ENCODE results near the gene C19orf67.
A peak's percentile ranks its signal among the peaks of the same experiment; 100 is the strongest.

C19orf67 gene

GRCh38 chr19:14107581-14108461 is 22.2 kb upstream of the C19orf67 start:
- DNase-seq, result no peak

DNA sequence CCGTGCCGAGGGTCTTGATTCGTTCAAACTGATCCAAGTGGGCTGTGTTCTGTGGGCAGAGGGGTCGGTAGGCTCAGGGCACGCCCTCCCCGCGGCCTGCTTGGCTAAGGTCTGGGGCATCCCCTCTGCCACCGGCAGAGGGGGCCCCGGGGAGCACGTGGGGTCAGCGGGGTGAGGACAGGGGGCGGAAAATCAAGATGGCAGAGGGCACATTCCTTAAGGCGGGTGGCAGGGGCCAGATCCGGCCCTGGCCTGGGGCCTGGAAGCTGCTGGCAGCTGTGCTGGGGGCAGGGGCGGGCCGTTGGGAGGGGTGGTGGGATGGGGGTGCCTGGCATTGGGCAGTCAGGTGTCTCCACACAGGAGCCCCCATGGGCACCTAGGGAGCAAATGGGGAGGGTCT is 21.3 kb upstream of the C19orf67 start:
- no peak for DNase-seq

DNA sequence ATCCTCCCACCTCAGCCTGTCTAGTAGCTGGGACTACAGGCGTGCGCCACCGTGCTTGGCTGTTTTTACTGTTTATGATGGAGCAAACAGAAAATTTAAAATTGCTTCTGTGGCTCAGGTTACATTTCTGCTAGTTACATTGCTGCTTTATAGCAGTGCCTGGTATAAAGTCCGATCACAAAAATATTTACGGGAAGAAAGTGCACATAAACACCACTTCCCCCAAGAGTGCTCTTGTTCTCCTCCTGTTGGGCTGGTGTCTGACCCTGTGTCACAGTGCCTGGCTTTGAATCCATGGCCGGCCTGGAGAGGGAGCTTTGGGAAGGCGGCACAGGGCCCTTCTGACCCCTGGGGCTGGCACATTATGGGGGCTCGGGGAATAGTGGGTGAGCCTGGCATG is 20.1 kb upstream of the C19orf67 start:
- no peak for DNase-seq

GRCh38 chr19:14103310-14103709 is 17.7 kb upstream of the C19orf67 start:
- no peak for DNase-seq

- no peak for DNase-seq
Observed at GRCh38 chr19:14102756-14103155, 17.2 kb upstream of the C19orf67 start.

DNA sequence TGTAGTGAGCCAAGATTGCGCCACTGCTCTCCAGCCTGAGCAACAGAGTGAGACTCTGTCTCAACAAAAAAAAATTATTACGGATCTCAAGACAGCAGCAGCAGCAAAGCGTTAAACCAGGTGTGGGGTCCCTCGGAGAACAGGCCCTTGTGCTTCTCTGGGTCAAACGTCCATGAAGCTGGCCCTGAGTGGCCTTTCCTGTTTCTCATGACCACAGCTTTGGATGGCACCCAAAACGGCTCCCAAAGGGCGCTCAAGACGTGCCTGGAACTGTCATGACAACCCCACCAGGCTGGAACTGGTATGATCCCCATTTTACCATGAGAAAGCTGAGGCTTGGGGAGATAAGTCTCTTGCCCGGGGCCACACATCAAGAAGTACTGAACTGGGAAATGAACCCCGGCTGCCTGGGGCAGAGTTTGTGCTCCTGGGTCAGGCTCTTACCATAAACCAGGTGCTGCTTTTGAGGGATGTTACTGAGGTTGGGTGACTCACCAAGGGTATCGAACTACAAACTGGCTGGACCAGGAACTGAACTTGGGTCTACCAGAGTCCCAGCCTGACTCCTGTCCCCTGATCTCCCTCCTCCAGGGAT is 16.6 kb upstream of the C19orf67 start:
- DNase-seq, result no peak

GRCh38 chr19:14101003-14101545 is 15.5 kb upstream of the C19orf67 start:
- DNase-seq, result no peak

- no peak for DNase-seq
Observed at GRCh38 chr19:14097532-14098151, 12.1 kb upstream of the C19orf67 start.

- DNase-seq, result no peak
Observed at GRCh38 chr19:14096272-14096992, 10.8 kb upstream of the C19orf67 start.

DNA sequence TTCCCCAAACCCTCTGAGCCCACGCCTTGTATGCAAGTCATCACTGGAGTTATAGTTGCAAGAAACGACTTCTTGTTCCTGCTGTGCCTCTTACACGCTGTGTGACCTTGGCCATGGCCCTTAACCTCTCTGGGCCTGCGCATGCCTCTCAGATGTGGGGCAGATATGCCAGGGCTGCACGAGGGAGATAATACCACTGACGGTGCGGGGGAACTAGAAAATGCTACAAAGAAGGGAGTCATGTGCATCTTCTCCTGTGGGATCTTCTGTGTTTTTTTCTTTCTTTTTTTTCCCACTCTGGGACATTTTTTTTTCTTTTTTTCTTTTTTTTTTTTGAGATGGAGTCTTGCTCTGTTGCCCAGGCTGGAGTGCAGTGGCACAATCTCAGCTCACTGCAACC is 9.3 kb upstream of the C19orf67 start:
- no peak for DNase-seq

- DNase-seq, result no peak
Observed at GRCh38 chr19:14093117-14093823, 7.7 kb upstream of the C19orf67 start.

DNA sequence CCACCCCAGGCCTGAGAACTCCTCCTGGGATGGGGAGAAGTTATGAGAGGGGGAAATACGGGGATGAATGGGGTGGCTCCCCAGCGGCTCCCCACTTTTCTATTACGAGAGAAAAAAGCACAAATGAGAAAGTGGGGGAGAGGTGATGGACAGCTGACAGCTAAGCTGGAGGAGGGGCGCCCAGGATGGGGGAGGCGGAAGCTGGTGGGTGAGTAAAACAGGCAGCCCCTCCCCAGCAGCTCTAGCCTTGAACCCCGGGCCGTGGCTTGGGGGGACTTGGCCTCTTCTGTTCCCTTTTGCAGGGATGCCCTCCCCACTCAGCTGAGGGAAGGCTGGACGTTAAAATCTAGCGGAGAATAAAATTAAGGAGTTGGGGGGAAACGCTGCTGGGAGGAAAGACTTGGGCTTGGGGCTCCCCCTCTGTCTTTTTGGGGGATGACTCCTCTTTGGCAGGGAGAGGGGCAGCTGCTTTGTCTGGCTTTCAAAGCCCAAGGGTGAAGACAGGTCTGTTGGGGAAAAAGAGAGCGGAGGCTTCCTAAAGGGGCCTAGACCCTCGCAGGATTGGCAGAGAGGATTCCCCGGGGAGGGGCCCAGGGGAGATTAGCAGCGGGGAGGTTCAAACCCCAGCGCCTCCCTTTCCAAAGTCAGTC is 6.4 kb upstream of the C19orf67 start:
- peak in 2 of 6 experiments; percentile 34 to 59 for DNase-seq

DNA sequence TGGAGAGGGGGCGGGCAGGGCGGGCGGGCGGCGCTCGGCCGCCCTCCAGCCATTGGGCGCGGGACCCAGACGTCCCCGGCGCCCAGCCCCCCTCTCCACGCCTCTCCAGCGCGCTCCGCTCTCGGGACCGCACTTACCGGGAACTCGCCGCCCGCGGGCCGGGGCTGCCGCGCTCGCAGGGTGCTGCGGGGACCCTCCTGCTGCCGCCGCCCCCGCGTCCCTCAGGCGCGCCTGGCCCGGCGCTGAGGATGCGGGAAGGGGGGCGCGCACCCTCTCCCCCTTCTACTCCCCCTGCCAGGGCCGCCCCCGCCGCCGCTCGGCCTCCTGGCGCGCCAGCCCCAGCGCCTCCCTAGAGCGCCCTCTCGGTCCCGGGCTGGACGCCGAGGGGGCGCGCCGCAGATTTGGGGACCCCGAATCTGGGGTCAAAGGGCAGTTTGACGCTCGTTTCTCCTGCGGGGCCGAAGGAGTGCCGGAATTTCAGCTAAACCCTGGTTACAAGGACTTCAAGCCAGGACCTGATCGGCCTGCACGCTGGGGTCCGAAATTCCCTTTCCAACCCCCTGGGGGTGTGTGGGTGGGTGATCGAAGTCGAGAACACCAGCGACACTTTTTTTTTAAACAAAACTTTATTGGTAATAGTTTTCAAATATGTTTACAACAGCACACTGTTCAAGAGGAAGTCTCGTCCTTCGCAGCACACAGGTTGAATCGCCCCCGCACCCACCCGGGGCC is 5.7 kb upstream of the C19orf67 start:
- DNase-seq, result peak; percentile 51 to 91 (median 78)

- peak; percentile 77 to 91 (median 85) for DNase-seq
Observed at GRCh38 chr19:14090509-14091080, 5.0 kb upstream of the C19orf67 start, which contains the start of gene SAMD1. TSS of gene SAMD1 (minus strand) at chr19:14090751.

GRCh38 chr19:14089662-14090508 is 4.3 kb upstream of the C19orf67 start:
- DNase-seq, result peak in 5 of 6 experiments; percentile 33 to 70 (median 55)

DNA sequence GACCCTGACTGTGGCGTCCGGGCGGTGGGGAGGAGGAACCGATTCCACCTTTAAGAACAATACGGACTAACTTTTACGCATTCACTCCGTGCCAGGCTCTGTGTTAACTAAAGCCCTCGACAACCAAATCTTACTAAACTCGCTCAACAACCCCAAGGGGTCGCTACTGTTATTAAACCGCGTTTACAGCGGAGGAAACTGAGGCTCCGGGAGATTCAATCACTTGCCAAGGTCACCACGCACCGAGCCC is 3.8 kb upstream of the C19orf67 start:
- peak in 2 of 6 experiments; percentile 35 to 42 for DNase-seq

DNA sequence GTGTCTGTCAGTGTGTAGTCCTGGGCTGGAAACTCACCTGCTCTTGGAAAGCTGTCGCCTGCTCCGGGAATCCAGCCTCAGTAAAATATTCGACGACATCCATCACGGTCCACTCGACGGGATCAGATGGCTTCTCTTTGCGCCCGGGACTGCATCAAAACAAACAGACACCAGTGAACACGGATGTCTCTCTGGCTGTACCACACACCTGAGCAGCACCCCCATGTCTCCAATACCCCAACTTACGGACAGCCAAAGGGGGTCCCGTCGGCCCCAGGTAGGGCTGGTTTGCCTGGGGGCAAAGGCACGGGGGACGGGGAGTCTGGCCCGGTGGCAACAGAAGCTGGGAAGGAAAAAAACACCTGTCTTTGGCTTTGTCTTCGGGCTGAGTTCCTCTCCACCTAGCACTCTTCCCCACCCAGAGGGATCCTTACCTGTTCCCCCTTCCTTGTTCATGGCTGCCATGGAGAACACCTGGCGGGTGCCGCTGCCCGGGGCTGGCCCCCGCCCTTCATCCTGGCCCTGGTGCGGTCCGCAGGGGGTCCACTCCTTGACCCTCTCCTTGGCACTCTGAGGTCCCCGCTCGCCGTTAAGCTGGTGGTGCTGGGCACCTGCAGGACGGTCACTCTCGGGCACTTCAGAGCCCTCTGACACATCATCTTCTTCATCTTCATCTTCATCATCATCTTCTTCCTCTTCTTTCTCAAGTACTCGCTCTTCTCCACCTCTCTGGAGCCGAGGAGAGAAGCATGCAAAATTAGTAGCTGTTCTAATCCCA is 3.2 kb upstream of the C19orf67 start:
- no peak for DNase-seq

DNA sequence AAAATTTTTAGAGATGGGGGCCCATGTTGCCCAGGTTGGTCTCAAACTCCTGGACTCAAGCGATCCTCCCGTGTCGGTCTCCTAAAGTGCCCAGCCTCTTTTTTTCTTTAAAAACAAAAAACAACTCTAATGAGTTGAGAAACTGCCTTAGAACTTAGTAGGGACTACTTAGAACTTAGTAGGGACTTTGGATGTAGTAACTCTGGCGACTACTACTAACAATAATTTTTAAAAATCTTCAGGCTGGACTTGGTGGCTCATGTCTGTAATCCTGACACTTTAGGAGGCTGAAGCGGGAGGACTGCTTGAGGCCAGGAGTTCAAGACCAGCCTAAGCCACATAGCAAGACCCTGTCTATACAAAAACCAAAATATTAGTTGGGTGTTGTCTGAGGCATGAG is 515 bp upstream of the C19orf67 start:
- DNase-seq, result no peak

GRCh38 chr19:14082675-14082960 is 3.0 kb downstream of the C19orf67 start:
- DNase-seq, result no peak
